Measurements from ENCODE around the gene TLK2. TPM values are rescaled to one million over a fixed set of nuclear protein-coding genes. Genes with fewer than 3 reads are reported as not detected.

Gene TLK2
- total and polyA plus RNA-seq, 2 experiments from 2014 or later = 19.6 to 56.1 TPM

GRCh38 chr17:62653002-62653825 is 174.6 kb downstream of the TLK2 start:
- Histone ChIP-seq H3K27me3 (ENCODE audit: insufficient read depth) (peaks cover 8% of the 10 kb centered on the region; the same call in 1 of the 2 replicates), H3K4me2 (peak overlapping the region; percentile 99), H3K79me2 (replicated peaks; ENCODE audit: insufficient read depth) (no peaks in the 10 kb centered on the region), H2AFZ (peak overlapping the region; percentile 96), H4K20me1 (replicated peaks; ENCODE audit: insufficient read depth) (no peaks in the 10 kb centered on the region; the same call in 1 of the 2 replicates), H3F3A (replicated peaks; ENCODE audit: low read depth) (0 out of 2 replicates have a peak, but pooled peaks cover 8% of the 10 kb centered on the region), H3K9me2 (ENCODE audit: insufficient read depth) (no peaks in the 10 kb centered on the region), H3K4me3 (peak overlapping the region; percentile 91), H3K36me3 (ENCODE audit: insufficient read depth) (no peaks in the 10 kb centered on the region), H3K4me1 (ENCODE audit: insufficient read depth) (peaks cover 20% of the 10 kb centered on the region), H3K27ac (ENCODE audit: low read depth) (peak overlapping the region; percentile 90)
- Mint-ChIP-seq H3K9me3 (peaks cover 2% of the 10 kb centered on the region; the same call in 2 of the 3 replicates), H3K27ac (peak overlapping the region; percentile 62), H3K4me1 (peaks cover 32% of the 10 kb centered on the region), H3K36me3 (ENCODE audit: low read depth) (peaks cover 4% of the 10 kb centered on the region; the same call in 2 of the 3 replicates), H3K4me3 (peak overlapping the region; percentile 83), H3K27me3 (ENCODE audit: insufficient read depth, low read depth, poor library complexity) (peaks cover 28% of the 10 kb centered on the region)
- peak; percentile 76 for ATAC-seq
- no peak for TF ChIP-seq ZNF462 (CRISPR knock-in tag; IDR thresholded peaks at IDR 0.05)
- TF ChIP-seq EZH2phosphoT487 (IDR thresholded peaks at IDR 0.05; ENCODE audit: unreplicated experiment) = no peak
- TF ChIP-seq POLR2AphosphoS5 (IDR thresholded peaks at IDR 0.05; ENCODE audit: low read depth) = peak; percentile 47; the same call in 1 of the 2 replicates
- TF ChIP-seq NANOG (IDR thresholded peaks at IDR 0.05; ENCODE audit: borderline replicate concordance) = no peak
- TF ChIP-seq CREB1 (CRISPR knock-in tag; IDR thresholded peaks at IDR 0.05; ENCODE audit: low read depth) = no peak
- peak; percentile 93 for DNase-seq (ENCODE audit: low spot score)
